Measurements from ENCODE around the gene PHF24.
"Not testable (repeated sequence)": the region's sequence is repeated elsewhere in the genome, so short reads cannot be mapped to it uniquely, and the experiment has no call there.

PHF24 gene

DNA sequence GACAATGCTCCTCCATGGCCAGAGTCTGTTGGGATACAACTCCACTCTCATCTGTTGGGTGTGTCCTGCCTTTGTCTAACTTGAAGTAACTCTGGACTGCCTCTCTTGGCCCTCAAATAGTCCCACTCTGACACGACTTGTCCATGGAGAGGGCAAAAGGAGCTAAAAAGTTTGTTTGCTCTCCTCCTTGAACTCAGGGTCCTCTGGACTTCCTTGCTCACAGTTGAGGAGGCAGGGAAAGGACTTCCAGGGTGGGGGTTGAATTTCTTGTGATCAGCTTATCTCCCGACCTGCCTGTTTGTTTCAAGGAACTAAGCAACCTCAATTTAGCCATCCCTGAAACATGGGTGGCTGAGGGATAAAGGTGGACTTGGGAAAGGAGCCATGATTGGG lies 43.2 kb downstream of the PHF24 start:
- H3K36me3 Mint-ChIP-seq: peaks cover 8% of the 10 kb centered on the region
- H3K27ac Mint-ChIP-seq: peak overlapping the region; percentile 38
- H3K9me3 Mint-ChIP-seq: no peaks in the 10 kb centered on the region
- H3K4me1 Mint-ChIP-seq: peaks cover 29% of the 10 kb centered on the region
- H3K27me3 Mint-ChIP-seq: no peaks in the 10 kb centered on the region
- no peak overlapping the region for H3K4me3 Mint-ChIP-seq

DNA sequence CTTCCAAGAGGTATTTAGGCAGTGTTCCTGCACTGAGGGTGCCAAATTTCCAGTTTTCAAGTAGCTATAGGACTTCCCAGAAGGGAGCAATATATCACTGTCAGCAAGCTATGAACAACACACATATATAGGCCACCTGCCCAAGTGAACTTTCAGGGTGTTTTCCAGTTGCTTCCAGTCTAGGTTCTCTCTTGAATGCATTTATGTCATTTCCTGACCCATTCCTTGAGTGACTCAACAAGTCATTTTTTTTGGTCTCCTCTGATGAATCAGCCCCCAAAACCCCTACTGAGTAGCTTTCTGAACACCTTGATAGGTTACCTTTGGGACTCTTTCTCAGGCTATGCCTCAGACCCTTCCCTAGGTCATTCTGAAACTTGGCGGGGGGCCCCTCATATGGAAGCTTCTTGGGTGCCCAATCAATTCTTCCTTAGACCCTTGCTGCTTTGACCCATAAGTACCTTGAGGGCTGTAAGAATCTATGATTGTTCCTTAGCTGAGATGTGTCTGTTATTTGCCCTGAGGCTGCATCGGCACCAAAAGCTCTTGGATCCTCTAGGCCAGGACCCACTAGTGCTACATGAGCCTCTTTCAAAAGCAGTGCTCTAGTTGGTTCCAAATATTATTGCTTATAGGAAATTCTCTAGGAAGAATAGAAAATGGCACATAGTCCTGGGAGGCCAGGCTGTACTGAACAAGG lies 43.9 kb downstream of the PHF24 start:
- peaks cover 29% of the 10 kb centered on the region for H3K4me1 Mint-ChIP-seq
- H3K4me3 Mint-ChIP-seq: no peak overlapping the region
- peaks cover 8% of the 10 kb centered on the region for H3K36me3 Mint-ChIP-seq
- no peaks in the 10 kb centered on the region for H3K27me3 Mint-ChIP-seq
- H3K27ac Mint-ChIP-seq: peak overlapping the region; percentile 38
- H3K9me3 Mint-ChIP-seq: no peaks in the 10 kb centered on the region

- Mint-ChIP-seq H3K27ac (no peak overlapping the region), H3K4me1 (peaks cover 26% of the 10 kb centered on the region), H3K36me3 (peaks cover 7% of the 10 kb centered on the region), H3K9me3 (no peaks in the 10 kb centered on the region), H3K27me3 (no peaks in the 10 kb centered on the region), H3K4me3 (no peak overlapping the region)
Observed at GRCh38 chr9:35002623-35003022, 44.5 kb downstream of the PHF24 start.

- not testable (repeated sequence) for H3K27ac Mint-ChIP-seq, H3K4me3 Mint-ChIP-seq, H3K9me3 Mint-ChIP-seq, H3K36me3 Mint-ChIP-seq, H3K27me3 Mint-ChIP-seq
- peaks cover 18% of the 10 kb centered on the region for H3K4me1 Mint-ChIP-seq
Observed at GRCh38 chr9:35004299-35004698, 46.2 kb downstream of the PHF24 start.

DNA sequence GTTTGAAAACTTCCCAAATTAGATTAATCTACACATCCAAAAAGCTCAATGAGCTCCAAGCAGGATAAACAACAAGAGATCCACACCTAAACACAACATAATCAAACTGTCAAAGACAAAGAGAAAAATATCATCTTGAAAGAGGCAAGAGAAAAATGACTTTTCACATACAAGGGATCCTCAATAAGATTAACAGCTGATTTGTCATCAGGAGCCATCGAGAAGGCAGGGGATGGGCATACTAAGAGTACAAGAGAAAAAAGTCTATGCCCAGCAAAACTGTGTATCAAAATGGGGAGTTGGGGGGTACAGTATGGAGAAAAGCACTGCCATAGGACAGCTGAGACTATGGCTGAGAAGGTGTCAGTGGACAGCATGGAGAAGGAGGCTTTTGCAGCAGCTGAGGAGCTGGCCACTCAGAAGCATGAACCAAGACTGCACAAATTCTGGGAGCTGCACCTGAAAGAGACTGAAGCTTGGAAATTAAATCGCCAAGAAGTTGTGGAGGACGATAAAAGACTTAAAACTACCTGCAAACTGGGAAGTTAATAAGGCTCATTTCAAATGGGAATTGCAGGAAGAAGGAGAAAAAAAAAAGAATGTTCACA lies 52.4 kb downstream of the PHF24 start:
- Mint-ChIP-seq H3K27ac (no peak overlapping the region), H3K9me3 (peaks cover 14% of the 10 kb centered on the region), H3K4me1 (peaks cover 7% of the 10 kb centered on the region), H3K4me3 (no peak overlapping the region), H3K36me3 (peaks cover 23% of the 10 kb centered on the region), H3K27me3 (no peaks in the 10 kb centered on the region)

DNA sequence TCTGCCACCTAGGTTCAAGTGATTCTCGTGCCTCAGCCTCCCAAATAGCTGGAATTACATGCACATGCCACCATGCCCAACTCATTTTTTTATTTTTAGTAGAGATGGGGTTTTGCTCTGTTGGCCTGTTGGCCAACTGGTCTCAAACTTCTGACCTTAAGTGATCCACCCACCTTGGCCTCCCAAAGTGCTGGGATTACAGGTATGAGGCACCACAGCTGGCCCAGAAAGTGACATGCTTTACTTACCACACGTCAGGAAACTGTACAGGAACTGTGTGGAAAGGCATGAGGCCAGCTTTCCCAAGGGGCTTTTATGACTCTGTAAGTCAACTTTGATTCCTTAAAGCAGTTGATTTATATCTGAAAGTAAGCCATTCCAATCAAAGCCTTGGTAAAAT lies 56.4 kb downstream of the PHF24 start:
- H3K9me3 Mint-ChIP-seq: peaks cover 14% of the 10 kb centered on the region
- no peak overlapping the region for H3K27ac Mint-ChIP-seq
- no peaks in the 10 kb centered on the region for H3K27me3 Mint-ChIP-seq
- H3K4me3 Mint-ChIP-seq: no peak overlapping the region
- H3K4me1 Mint-ChIP-seq: peaks cover 7% of the 10 kb centered on the region
- H3K36me3 Mint-ChIP-seq: peaks cover 25% of the 10 kb centered on the region

- H3K27ac Mint-ChIP-seq, H3K4me3 Mint-ChIP-seq, H3K9me3 Mint-ChIP-seq, H3K27me3 Mint-ChIP-seq: not testable (repeated sequence)
- peaks cover 23% of the 10 kb centered on the region for H3K4me1 Mint-ChIP-seq
- peaks cover 15% of the 10 kb centered on the region for H3K36me3 Mint-ChIP-seq
Observed at GRCh38 chr9:35023443-35023842, 65.4 kb downstream of the PHF24 start.

GRCh38 chr9:35026671-35027070 lies 68.6 kb downstream of the PHF24 start:
- Mint-ChIP-seq H3K4me3 (no peak overlapping the region), H3K4me1 (peaks cover 24% of the 10 kb centered on the region), H3K36me3 (peaks cover 7% of the 10 kb centered on the region), H3K27me3 (no peaks in the 10 kb centered on the region), H3K27ac (no peak overlapping the region), H3K9me3 (no peaks in the 10 kb centered on the region)

GRCh38 chr9:35027374-35027773 lies 69.3 kb downstream of the PHF24 start:
- no peak overlapping the region for H3K4me3 Mint-ChIP-seq
- H3K36me3 Mint-ChIP-seq: peaks cover 7% of the 10 kb centered on the region
- no peaks in the 10 kb centered on the region for H3K27me3 Mint-ChIP-seq
- no peaks in the 10 kb centered on the region for H3K9me3 Mint-ChIP-seq
- peaks cover 24% of the 10 kb centered on the region for H3K4me1 Mint-ChIP-seq
- H3K27ac Mint-ChIP-seq: no peak overlapping the region

- Mint-ChIP-seq H3K36me3 (peaks cover 9% of the 10 kb centered on the region), H3K9me3 (no peaks in the 10 kb centered on the region), H3K27me3 (no peaks in the 10 kb centered on the region), H3K4me1 (peaks cover 24% of the 10 kb centered on the region), H3K4me3 (no peak overlapping the region), H3K27ac (no peak overlapping the region)
Observed at GRCh38 chr9:35027860-35028259, 69.8 kb downstream of the PHF24 start.

GRCh38 chr9:35028341-35028740 lies 70.3 kb downstream of the PHF24 start:
- Mint-ChIP-seq H3K36me3 (peaks cover 10% of the 10 kb centered on the region), H3K27me3 (no peaks in the 10 kb centered on the region), H3K4me1 (peaks cover 22% of the 10 kb centered on the region), H3K9me3 (no peaks in the 10 kb centered on the region), H3K4me3 (no peak overlapping the region), H3K27ac (no peak overlapping the region)

GRCh38 chr9:35029241-35029640 lies 71.2 kb downstream of the PHF24 start:
- no peaks in the 10 kb centered on the region for H3K27me3 Mint-ChIP-seq
- peaks cover 17% of the 10 kb centered on the region for H3K4me1 Mint-ChIP-seq
- no peaks in the 10 kb centered on the region for H3K9me3 Mint-ChIP-seq
- no peak overlapping the region for H3K4me3 Mint-ChIP-seq
- H3K27ac Mint-ChIP-seq: no peak overlapping the region
- peaks cover 9% of the 10 kb centered on the region for H3K36me3 Mint-ChIP-seq

GRCh38 chr9:35029852-35030251 lies 71.8 kb downstream of the PHF24 start:
- H3K4me3 Mint-ChIP-seq: no peak overlapping the region
- no peak overlapping the region for H3K27ac Mint-ChIP-seq
- H3K9me3 Mint-ChIP-seq: no peaks in the 10 kb centered on the region
- H3K36me3 Mint-ChIP-seq: peaks cover 7% of the 10 kb centered on the region
- H3K27me3 Mint-ChIP-seq: no peaks in the 10 kb centered on the region
- peaks cover 17% of the 10 kb centered on the region for H3K4me1 Mint-ChIP-seq
